ENCODE data around the gene HABP4. TPM values are rescaled to one million over a fixed set of nuclear protein-coding genes. Genes with fewer than 3 reads are reported as not detected.

The HABP4 gene
- total and polyA plus RNA-seq, 9 of the 15 experiments (the other 6 are each of a cell fraction or from before 2014, with no cell fraction given): 0.38 to 2.4 (median 1.9) TPM

GRCh38 chr9:96413302-96414221 lies 36.4 kb upstream of the HABP4 start (continued):
- TF ChIP-seq ZNF318 (IDR thresholded peaks at IDR 0.05; ENCODE audit: borderline replicate concordance in 1 of 2, low read depth in 1 of 2) (peak in 1 of 2 experiments; percentile 56; a peak in 1 of 4 replicates), POLR2A (conservative IDR thresholded peaks at IDR 0.05) (no peak), ERF (CRISPR knock-in tag; IDR thresholded peaks at IDR 0.05) (peak; percentile 31; the same call in 1 of the 2 replicates), EHMT2 (IDR thresholded peaks at IDR 0.05) (no peak), KAT7 (CRISPR knock-in tag; IDR thresholded peaks at IDR 0.05; ENCODE audit: borderline replicate concordance) (peak; percentile 65; the same call in 1 of the 2 replicates), PCBP2 (IDR thresholded peaks at IDR 0.05; ENCODE audit: low read depth, low read length, poor library complexity, severe bottlenecking) (no peak), TRIM24 (IDR thresholded peaks at IDR 0.05) (no peak), MAFK (IDR thresholded peaks at IDR 0.05; ENCODE audit: low read length) (peak; percentile 99), NCOA2 (IDR thresholded peaks at IDR 0.05; ENCODE audit: partially characterized antibody in 2 of 2) (no peak), HDGF (IDR thresholded peaks at IDR 0.05) (no peak), RBM22 (IDR thresholded peaks at IDR 0.05; ENCODE audit: low read depth, low read length, poor library complexity, severe bottlenecking) (no peak), SETDB1 (IDR thresholded peaks at IDR 0.05; ENCODE audit: low read length) (no peak), NFXL1 (CRISPR knock-in tag; IDR thresholded peaks at IDR 0.05) (no peak), SRSF9 (IDR thresholded peaks at IDR 0.05; ENCODE audit: borderline replicate concordance, low read depth, low read length) (no peak), ADNP (tag; IDR thresholded peaks at IDR 0.05) (no peak), STAT5B (CRISPR knock-in tag; IDR thresholded peaks at IDR 0.05) (no peak), ZNF583 (CRISPR knock-in tag; IDR thresholded peaks at IDR 0.05) (no peak), FUS (optimal IDR thresholded peaks at IDR 0.05; ENCODE audit: low read depth, low read length) (no peak), SMAD2 (IDR thresholded peaks at IDR 0.05; ENCODE audit: low read depth, low read length) (no peak), MXI1 (IDR thresholded peaks at IDR 0.05; ENCODE audit: low read depth, low read length) (no peak), CHD2 (IDR thresholded peaks at IDR 0.05; ENCODE audit: low read depth, low read length) (no peak), MAX (CRISPR knock-in tag; IDR thresholded peaks at IDR 0.05) (peak; percentile 41; the same call in 1 of the 2 replicates), ATF7 (IDR thresholded peaks at IDR 0.05) (peak; percentile 29; the same call in 1 of the 2 replicates)
